MM.1S (cell line): ENCODE measurements around the gene INCA1.

Experiments
- DNase-seq: peaks from one replicate; pipeline ENCODE4 v3.0.0-alpha.2; 2015
- H2AFZ ChIP-seq: fragments of 300-600 bp; sonication (generic); 2 replicates; pipeline ENCODE4 v1.6.0; 2016; ENCODE audit warnings: antibody characterized with exemption, low read length
- H3F3A ChIP-seq: fragments of 300-600 bp; sonication (generic); 2 replicates; pipeline ENCODE4 v1.6.1; 2016; ENCODE audit warnings: mild to moderate bottlenecking, antibody characterized with exemption, low read length, moderate library complexity, mixed read lengths; ENCODE audit not compliant: insufficient read depth
- H3K27ac ChIP-seq: fragments of 300-600 bp; sonication (generic); 2 replicates; pipeline ENCODE4 v1.5.1; 2016; ENCODE audit warnings: mild to moderate bottlenecking, low read length
- H3K27me3 ChIP-seq: fragments of 300-600 bp; sonication (generic); replicated peaks from 2 replicates; pipeline ENCODE4 v1.6.0; 2016; ENCODE audit warnings: low read length; ENCODE audit not compliant: insufficient read depth
- H3K36me3 ChIP-seq: fragments of 300-600 bp; sonication (generic); replicated peaks from 2 replicates; pipeline ENCODE4 v1.6.1; 2016; ENCODE audit warnings: mild to moderate bottlenecking, low read length, mixed read lengths; ENCODE audit not compliant: insufficient read depth
- H3K4me1 ChIP-seq: fragments of 300-600 bp; sonication (generic); 2 replicates; pipeline ENCODE4 v1.6.1; 2016; ENCODE audit warnings: low read length, mixed read lengths
- H3K4me2 ChIP-seq: fragments of 300-600 bp; sonication (generic); 2 replicates; pipeline ENCODE4 v1.6.0; 2016; ENCODE audit warnings: low read depth, low read length
- H3K4me3 ChIP-seq: fragments of 300-600 bp; sonication (generic); 2 replicates; pipeline ENCODE4 v1.5.1; 2016; ENCODE audit warnings: low read length, mixed read lengths
- H3K79me2 ChIP-seq: fragments of 300-600 bp; sonication (generic); 2 replicates; pipeline ENCODE4 v1.6.1; 2016; ENCODE audit warnings: mixed run types, low read length, mixed read lengths
- H3K9ac ChIP-seq: fragments of 300-600 bp; sonication (generic); 2 replicates; pipeline ENCODE4 v1.6.1; 2016; ENCODE audit warnings: low read length, mixed read lengths
- H3K9me2 ChIP-seq: fragments of 300-600 bp; sonication (generic); replicated peaks from 2 replicates; pipeline ENCODE4 v1.6.1; 2016; ENCODE audit warnings: mild to moderate bottlenecking, low read length, mixed read lengths; ENCODE audit not compliant: insufficient read depth
- H3K9me3 ChIP-seq: fragments of 300-600 bp; sonication (generic); replicated peaks from 2 replicates; pipeline ENCODE4 v1.6.1; 2016; ENCODE audit warnings: mild to moderate bottlenecking, low read length, mixed read lengths; ENCODE audit not compliant: insufficient read depth
- H4K20me1 ChIP-seq: fragments of 300-600 bp; sonication (generic); 2 replicates; pipeline ENCODE4 v1.6.1; 2016; ENCODE audit warnings: mild to moderate bottlenecking, low read length, moderate library complexity, mixed read lengths; ENCODE audit not compliant: insufficient read depth
- CTCF ChIP-seq: fragments of 300-600 bp; sonication (generic); IDR thresholded peaks from 2 replicates; pipeline ENCODE4 v1.5.1; 2016; ENCODE audit warnings: antibody characterized with exemption, low read length, mixed read lengths
- EZH2 ChIP-seq: fragments of 300-600 bp; sonication (generic); optimal IDR thresholded peaks from 2 replicates; pipeline ENCODE3; 2017; ENCODE audit warnings: low read depth, mild to moderate bottlenecking, antibody characterized with exemption, low read length, mixed read lengths
- EZH2phosphoT487 ChIP-seq: fragments of 300-600 bp; sonication (generic); IDR thresholded peaks from 2 replicates; pipeline ENCODE4 v1.6.1; 2018; ENCODE audit warnings: antibody characterized with exemption, low read length

Gene INCA1

GRCh38 chr17:4946312-4946976 lies 50.9 kb downstream of the INCA1 start:
- peak overlapping the region; percentile 99 for H3K4me3 ChIP-seq
- H2AFZ ChIP-seq: no peak overlapping the region
- H3K4me1 ChIP-seq: peaks cover 46% of the 10 kb centered on the region
- H3K79me2 ChIP-seq: peaks cover 74% of the 10 kb centered on the region
- DNase-seq: no peak
- peaks cover 75% of the 10 kb centered on the region for H3F3A ChIP-seq
- H3K36me3 ChIP-seq: no peaks in the 10 kb centered on the region
- H3K9ac ChIP-seq: peak overlapping the region; percentile 99
- H3K27me3 ChIP-seq: no peaks in the 10 kb centered on the region
- H3K9me2 ChIP-seq: no peaks in the 10 kb centered on the region
- peak overlapping the region; percentile 54 for H3K27ac ChIP-seq
- TF ChIP-seq CTCF: no peak
- no peak for TF ChIP-seq EZH2
- no peak for TF ChIP-seq EZH2phosphoT487
- H3K4me2 ChIP-seq: peak overlapping the region; percentile 95
- H4K20me1 ChIP-seq: peaks cover 28% of the 10 kb centered on the region
- no peaks in the 10 kb centered on the region for H3K9me3 ChIP-seq

DNA sequence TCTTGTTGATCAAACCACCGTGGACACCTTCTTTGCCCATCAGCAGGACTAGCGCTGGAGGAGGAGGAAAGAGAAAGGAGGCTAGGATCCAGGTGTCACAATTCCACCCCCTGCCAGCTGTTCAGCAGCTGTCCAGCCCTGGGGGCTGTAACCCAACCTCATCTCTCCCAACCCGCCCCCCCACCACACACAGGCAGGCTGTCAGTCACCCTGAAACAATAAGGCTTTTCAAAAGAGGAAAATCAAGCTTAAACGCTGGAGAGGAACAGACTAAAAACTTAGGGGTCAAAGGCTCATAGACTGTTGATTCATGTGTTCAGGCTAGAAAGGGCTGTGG lies 51.4 kb downstream of the INCA1 start:
- Histone ChIP-seq H3F3A (peaks cover 78% of the 10 kb centered on the region), H3K36me3 (no peaks in the 10 kb centered on the region), H3K9me3 (no peaks in the 10 kb centered on the region), H3K4me2 (peak overlapping the region; percentile 95), H3K79me2 (peaks cover 80% of the 10 kb centered on the region), H3K4me3 (peak overlapping the region; percentile 99), H3K9ac (peak overlapping the region; percentile 99; the same call in 1 of the 2 replicates), H4K20me1 (peaks cover 28% of the 10 kb centered on the region), H3K27ac (peak overlapping the region; percentile 55; the same call in 1 of the 2 replicates), H3K9me2 (no peaks in the 10 kb centered on the region), H3K4me1 (peaks cover 41% of the 10 kb centered on the region), H3K27me3 (no peaks in the 10 kb centered on the region), H2AFZ (no peak overlapping the region)
- no peak for DNase-seq
- TF ChIP-seq CTCF (no peak), EZH2 (no peak), EZH2phosphoT487 (no peak)

DNA sequence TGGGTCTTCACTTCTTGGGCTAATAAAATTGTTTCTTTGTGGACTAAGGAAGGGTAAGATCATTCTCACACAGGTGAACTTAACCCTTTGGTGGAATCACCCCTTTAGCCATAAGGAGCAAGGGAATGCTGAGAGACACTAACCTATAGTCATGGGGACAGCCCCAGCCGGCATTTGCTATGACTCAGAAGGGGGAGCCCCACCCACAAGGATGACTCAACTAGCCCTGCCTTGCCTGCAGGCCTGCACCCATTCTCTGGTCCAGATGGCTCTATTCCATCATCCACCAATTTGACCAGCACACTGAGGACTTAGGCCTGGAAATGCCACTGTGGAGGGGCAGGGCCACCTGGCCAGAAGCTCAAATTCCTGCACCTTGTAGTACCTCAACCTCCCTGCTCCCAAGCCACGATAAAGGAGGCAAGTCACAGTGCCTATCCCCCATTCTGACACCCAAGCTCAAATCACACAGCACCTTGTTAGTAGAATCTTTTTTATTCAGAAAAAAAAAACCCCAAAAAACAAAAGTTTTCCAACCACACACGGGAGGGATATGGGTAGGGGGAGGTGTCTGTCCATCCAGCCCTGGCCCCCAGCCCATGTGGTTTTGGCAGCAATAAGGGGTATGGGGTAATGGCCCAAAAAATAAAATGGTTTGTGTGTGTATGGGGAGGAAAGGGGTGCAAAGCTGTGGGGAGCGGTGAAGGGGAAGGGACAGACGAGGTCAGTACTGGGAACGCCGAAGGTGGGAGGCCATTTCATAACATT lies 52.0 kb downstream of the INCA1 start:
- Histone ChIP-seq H3K4me3 (no peak overlapping the region), H3K4me1 (peaks cover 35% of the 10 kb centered on the region), H3K27me3 (no peaks in the 10 kb centered on the region), H3K36me3 (no peaks in the 10 kb centered on the region), H3K27ac (peak overlapping the region; percentile 55; the same call in 1 of the 2 replicates), H3K9me3 (no peaks in the 10 kb centered on the region), H3K79me2 (peaks cover 83% of the 10 kb centered on the region), H3K9ac (no peak overlapping the region; the same call in 1 of the 2 replicates), H4K20me1 (peaks cover 28% of the 10 kb centered on the region), H3K9me2 (no peaks in the 10 kb centered on the region), H3F3A (peaks cover 81% of the 10 kb centered on the region), H2AFZ (no peak overlapping the region), H3K4me2 (peak overlapping the region; percentile 95)
- DNase-seq: peak; percentile 61
- TF ChIP-seq CTCF (no peak), EZH2 (no peak), EZH2phosphoT487 (no peak)
